ENCODE results near the gene KLC3. TPM values are rescaled to one million over a fixed set of nuclear protein-coding genes. Genes with fewer than 3 reads are reported as not detected.

KLC3 gene
- total and polyA plus RNA-seq, 2 experiments from 2014 or later: 1.8 to 4.0 TPM

- Histone ChIP-seq H3K4me1 (ENCODE audit: low read depth) (no peaks in the 10 kb centered on the region), H3K9me3 (ENCODE audit: low read depth) (no peaks in the 10 kb centered on the region), H3K27me3 (no peaks in the 10 kb centered on the region), H3K27ac (no peak overlapping the region), H3K4me3 (no peak overlapping the region), H3K36me3 (peaks cover 25% of the 10 kb centered on the region)
- DNase-seq (ENCODE audit: low read depth in 1 of 2, low spot score in 1 of 2): no peak
- no peak for TF ChIP-seq CTCF (IDR thresholded peaks at IDR 0.05; ENCODE audit: low read depth, low read length)
Observed at GRCh38 chr19:45350477-45351058, 10.0 kb downstream of the KLC3 start.

GRCh38 chr19:45351401-45351952 is 10.9 kb downstream of the KLC3 start:
- H3K4me1 ChIP-seq (ENCODE audit: low read depth): no peaks in the 10 kb centered on the region
- H3K36me3 ChIP-seq: peaks cover 31% of the 10 kb centered on the region
- H3K4me3 ChIP-seq: no peak overlapping the region
- H3K9me3 ChIP-seq (ENCODE audit: low read depth): no peaks in the 10 kb centered on the region
- no peaks in the 10 kb centered on the region for H3K27me3 ChIP-seq
- TF ChIP-seq CTCF (IDR thresholded peaks at IDR 0.05; ENCODE audit: low read depth, low read length): no peak
- DNase-seq (ENCODE audit: low read depth in 1 of 2, low spot score in 1 of 2): no peak
- no peak overlapping the region for H3K27ac ChIP-seq

GRCh38 chr19:45352062-45352461 is 11.5 kb downstream of the KLC3 start:
- no peak for DNase-seq (ENCODE audit: low read depth in 1 of 2, low spot score in 1 of 2)
- Histone ChIP-seq H3K36me3 (peaks cover 36% of the 10 kb centered on the region), H3K4me1 (ENCODE audit: low read depth) (no peaks in the 10 kb centered on the region), H3K4me3 (no peak overlapping the region), H3K9me3 (ENCODE audit: low read depth) (no peaks in the 10 kb centered on the region), H3K27ac (no peak overlapping the region), H3K27me3 (no peaks in the 10 kb centered on the region)
- TF ChIP-seq CTCF (IDR thresholded peaks at IDR 0.05; ENCODE audit: low read depth, low read length): no peak

- Histone ChIP-seq H3K4me1 (ENCODE audit: low read depth) (no peaks in the 10 kb centered on the region), H3K27ac (no peak overlapping the region), H3K9me3 (ENCODE audit: low read depth) (no peaks in the 10 kb centered on the region), H3K4me3 (no peak overlapping the region), H3K36me3 (peaks cover 36% of the 10 kb centered on the region), H3K27me3 (no peaks in the 10 kb centered on the region)
- DNase-seq (ENCODE audit: low read depth in 1 of 2, low spot score in 1 of 2): no peak
- no peak for TF ChIP-seq CTCF (IDR thresholded peaks at IDR 0.05; ENCODE audit: low read depth, low read length)
Observed at GRCh38 chr19:45352471-45352870, 11.9 kb downstream of the KLC3 start.

- no peaks in the 10 kb centered on the region for H3K4me1 ChIP-seq (ENCODE audit: low read depth)
- H3K9me3 ChIP-seq (ENCODE audit: low read depth): no peaks in the 10 kb centered on the region
- no peaks in the 10 kb centered on the region for H3K27me3 ChIP-seq
- TF ChIP-seq CTCF (IDR thresholded peaks at IDR 0.05; ENCODE audit: low read depth, low read length): no peak
- no peak for DNase-seq (ENCODE audit: low read depth in 1 of 2, low spot score in 1 of 2)
- H3K36me3 ChIP-seq: peaks cover 36% of the 10 kb centered on the region
- no peak overlapping the region for H3K4me3 ChIP-seq
- no peak overlapping the region for H3K27ac ChIP-seq
Observed at GRCh38 chr19:45352914-45353796, 12.6 kb downstream of the KLC3 start.

Measured in cardiac muscle cell (in vitro differentiated cells and primary cell).